GM12878 (cell line): ENCODE measurements around the gene FHL3. TPM values are rescaled to one million over a fixed set of nuclear protein-coding genes. Genes with fewer than 3 reads are reported as not detected.

Experiments
- ATAC-seq: fragments of 200-7000 bp; cut with Tn5 transposase; 3 replicates; pipeline ENCODE4 v1.9.1; 2020; ENCODE audit warnings: mild to moderate bottlenecking, moderate library complexity
- BruUV-seq: library from RNA; stranded (reverse); fragments of 400-500 nt; replicated peaks from 2 replicates; lab custom pipeline; 2021; lab: Mats Ljungman, UMichigan
- CTCF ChIA-PET: fragments of 300-600 bp; sonication (Branson Sonifier 250); formaldehyde crosslinking; extraction: SDS; loops from one replicate; lab custom pipeline; 2021; ENCODE audit warnings: inconsistent platforms; lab: Yijun Ruan, JAX
- POLR2A ChIA-PET: fragments of 350-600 bp; formaldehyde crosslinking; extraction: SDS; loops from one replicate; lab custom pipeline; 2021; ENCODE audit warnings: inconsistent platforms; lab: Charles Lee
- RAD21 ChIA-PET: fragments of 300-600 bp; sonication (Branson Sonifier 250); formaldehyde crosslinking; loops from one replicate; lab custom pipeline; 2023; ENCODE audit warnings: antibody characterized with exemption; ENCODE audit not compliant: unreplicated experiment; lab: Charles Lee
- SMC1A ChIA-PET: fragments of 300-600 bp; sonication (Branson Sonifier 250); formaldehyde crosslinking; loops from one replicate; lab custom pipeline; 2023; ENCODE audit not compliant: unreplicated experiment, uncharacterized antibody; lab: Charles Lee
- DNase-seq: peaks from one replicate; pipeline ENCODE4 v3.0.0-alpha.2; 2011; ENCODE audit warnings: low read depth, low spot score
- FAIRE-seq: peaks from 3 replicates; lab custom pipeline; 2011; peaks lifted over from hg19 to GRCh38; lab: Jason Lieb, UNC
- H2AFZ ChIP-seq: 2 replicates; pipeline ENCODE4 v1.6.0; 2011; ENCODE audit warnings: low read depth, low read length, control low read depth; ENCODE audit not compliant: control insufficient read depth
- H3K27ac ChIP-seq: 2 replicates; pipeline ENCODE4 v1.5.1; 2011; ENCODE audit warnings: control low read depth; ENCODE audit not compliant: control insufficient read depth, insufficient read depth
- H3K27me3 ChIP-seq, 2 experiments: replicated peaks in 1 of 2; 2 replicates each; pipeline versions ENCODE4 v1.6.0 to v1.6.1; 2011; ENCODE audit warnings: low read length in 1 of 2; ENCODE audit not compliant: control insufficient read depth in 2 of 2, insufficient read depth in 2 of 2
- H3K36me3 ChIP-seq, 2 experiments: 2 replicates each; pipeline ENCODE4 v1.5.1; 2011; ENCODE audit warnings: low read length in 1 of 2; ENCODE audit not compliant: control insufficient read depth in 2 of 2, insufficient read depth in 2 of 2
- H3K4me1 ChIP-seq: 2 replicates; pipeline ENCODE4 v1.6.1; 2011; ENCODE audit warnings: mild to moderate bottlenecking, low read length, moderate library complexity, mixed read lengths; ENCODE audit not compliant: control insufficient read depth, insufficient read depth
- H3K4me2 ChIP-seq: 2 replicates; pipeline ENCODE4 v1.6.0; 2011; ENCODE audit warnings: control low read depth; ENCODE audit not compliant: control insufficient read depth, insufficient read depth
- H3K4me3 ChIP-seq: fragments of 200-600 bp; sonication (generic); 2 replicates; pipeline ENCODE4 v1.5.1; 2016
- H3K79me2 ChIP-seq: 2 replicates; pipeline ENCODE4 v1.6.0; 2011; ENCODE audit warnings: low read length; ENCODE audit not compliant: control insufficient read depth, insufficient read depth
- H3K9ac ChIP-seq: 2 replicates; pipeline ENCODE4 v1.8.0; 2011; ENCODE audit warnings: low read length, control low read depth, mixed read lengths; ENCODE audit not compliant: control insufficient read depth, insufficient read depth
- H3K9me3 ChIP-seq: replicated peaks from 3 replicates; pipeline ENCODE4 v1.5.1; 2011; ENCODE audit warnings: mild to moderate bottlenecking, low read length; ENCODE audit not compliant: control insufficient read depth, insufficient read depth
- H4K20me1 ChIP-seq: 2 replicates; pipeline ENCODE4 v1.6.0; 2011; ENCODE audit not compliant: control insufficient read depth, insufficient read depth
- ASH2L ChIP-seq: fragments of 300-600, 200-600 bp; sonication (generic); IDR thresholded peaks from 2 replicates; pipeline ENCODE4 v1.6.1; 2017; ENCODE audit warnings: low read depth, mild to moderate bottlenecking, borderline replicate concordance
- CEBPB ChIP-seq, 2 experiments: fragments of 150-350 bp in 1 of 2; IDR thresholded peaks; 2 replicates each; pipeline ENCODE4 v1.6.1; 2012 to 2014; ENCODE audit warnings: low read depth in 2 of 2, low read length in 2 of 2, borderline replicate concordance in 1 of 2, inconsistent platforms in 1 of 2
- EP300 ChIP-seq, 2 experiments: fragments of 150-350 bp in 1 of 2; IDR thresholded peaks; 2 replicates each; pipeline ENCODE4 v1.6.1; 2011 to 2012; ENCODE audit warnings: low read depth in 2 of 2, low read length in 2 of 2, borderline replicate concordance in 1 of 2, improper control_type of control experiment in 1 of 2, inconsistent platforms in 1 of 2; ENCODE audit not compliant: control insufficient read depth in 1 of 2
- ETV6 ChIP-seq, 2 experiments: fragments of 450-650 bp in 1 of 2; IDR thresholded peaks in 1 of 2; conservative IDR thresholded peaks in 1 of 2; 2 replicates each; pipeline ENCODE4 v1.6.1; 2014; ENCODE audit warnings: antibody characterized with exemption in 1 of 2, borderline replicate concordance in 1 of 2, low read depth in 1 of 2, mild to moderate bottlenecking in 1 of 2, moderate library complexity in 1 of 2
- EZH2 ChIP-seq: IDR thresholded peaks from 2 replicates; pipeline ENCODE4 v1.6.1; 2012; ENCODE audit warnings: low read depth, mild to moderate bottlenecking, control low read depth, inconsistent platforms, low read length, borderline replicate concordance; ENCODE audit not compliant: control insufficient read depth
- GABPA ChIP-seq: IDR thresholded peaks from 2 replicates; pipeline ENCODE4 v1.6.1; 2014; ENCODE audit warnings: antibody characterized with exemption, low read depth, mild to moderate bottlenecking, inconsistent platforms
- MEF2B ChIP-seq: fragments of 450-650 bp; IDR thresholded peaks from 2 replicates; pipeline ENCODE4 v1.6.1; 2018; ENCODE audit warnings: mild to moderate bottlenecking, moderate library complexity; ENCODE audit not compliant: partially characterized antibody, poor library complexity, severe bottlenecking
- NFXL1 ChIP-seq: fragments of 450-650 bp; IDR thresholded peaks from 2 replicates; pipeline ENCODE4 v1.6.1; 2017; ENCODE audit warnings: antibody characterized with exemption, mild to moderate bottlenecking, borderline replicate concordance
- NFYB ChIP-seq: IDR thresholded peaks from 2 replicates; pipeline ENCODE4 v1.6.1; 2011; ENCODE audit warnings: low read depth, mild to moderate bottlenecking, low read length, improper control_type of control experiment, moderate library complexity; ENCODE audit not compliant: insufficient read depth
- NR2C1 ChIP-seq: fragments of 450-650 bp; IDR thresholded peaks from 2 replicates; pipeline ENCODE4 v1.6.1; 2017; ENCODE audit warnings: antibody characterized with exemption, mild to moderate bottlenecking, moderate library complexity
- POU2F2 ChIP-seq: IDR thresholded peaks from 3 replicates; pipeline ENCODE4 v1.6.1; 2011; ENCODE audit warnings: low read depth, mild to moderate bottlenecking, low read length, borderline replicate concordance
- RFX5 ChIP-seq: IDR thresholded peaks from 2 replicates; pipeline ENCODE4 v1.6.1; 2011; ENCODE audit warnings: low read depth, low read length, improper control_type of control experiment
- SMC3 ChIP-seq: IDR thresholded peaks from 2 replicates; pipeline ENCODE4 v1.6.1; 2011; ENCODE audit warnings: low read length, improper control_type of control experiment, borderline replicate concordance
- TCF12 ChIP-seq: IDR thresholded peaks from 2 replicates; pipeline ENCODE4 v1.6.1; 2011; ENCODE audit warnings: low read depth, mild to moderate bottlenecking, low read length
- ZSCAN29 ChIP-seq: fragments of 450-650 bp; IDR thresholded peaks from 2 replicates; pipeline ENCODE4 v1.6.1; 2017; ENCODE audit warnings: mild to moderate bottlenecking, moderate library complexity
- WGBS: methylation state at CpG from one replicate; pipeline ENCODE4 v1.1.6; 2016; ENCODE audit warnings: low lambda C conversion rate; ENCODE audit not compliant: insufficient replicate concordance, insufficient coverage; ENCODE audit errors: missing lambda C conversion rate; 5-methylcytosine and 5-hydroxymethylcytosine counted together
- in situ Hi-C: fragments of 300-500 bp; cut with MboI; formaldehyde crosslinking; loops from 9 replicates; pipeline ENCODE4 v1.14.3; 2018; ENCODE audit warnings: mixed read lengths
- intact Hi-C: fragments of 100-400 bp; cut with micrococcal nuclease; formaldehyde crosslinking; loops from one replicate; pipeline ENCODE4 v1.14.2; 2022; ENCODE audit not compliant: unreplicated experiment
- polyA plus RNA-seq, 11 experiments: library from polyadenylated mRNA; depleted of rRNA in 4 of 11; unstranded in 6 of 11; stranded (reverse) in 5 of 11; fragments of >200 nt; fragmentation: Nextera tagmentation in 4 of 11; fragmentation: Illumina TruSeq in 1 of 11; extraction: Ambion mirVana in 4 of 11; extraction: Trizol in 1 of 11; gene quantifications; 1 replicate in 1 of 11; 2 replicates in 10 of 11; pipeline versions ENCODE4 v1.2.1 to v1.2.3, GENCODE V29; 2011 to 2016; ENCODE audit warnings: inconsistent platforms in 2 of 11, missing spikeins in 2 of 11, low read depth in 1 of 11
- total RNA-seq, 4 experiments: library from RNA; depleted of rRNA in 3 of 4; stranded (reverse); fragments of >200 nt in 3 of 4; fragmentation: Illumina TruSeq in 1 of 4; extraction: Trizol in 1 of 4; gene quantifications; 2 replicates each; pipeline versions ENCODE4 v1.2.1 to v1.2.3, GENCODE V29; 2013 to 2021
- TF ChIP-seq, protein P1 (sequence below): fragments of 450-650 bp; IDR thresholded peaks from 2 replicates; pipeline ENCODE4 v1.6.1; 2014; ENCODE audit warnings: mild to moderate bottlenecking
- TF ChIP-seq, protein P2 (sequence below): IDR thresholded peaks from 2 replicates; pipeline ENCODE4 v1.6.1; 2011; ENCODE audit warnings: borderline replicate concordance, low read depth, mild to moderate bottlenecking, moderate library complexity, low read length; ENCODE audit not compliant: insufficient read depth, poor library complexity, severe bottlenecking
- TF ChIP-seq, protein P3 (sequence below): IDR thresholded peaks from 2 replicates; pipeline ENCODE4 v1.6.1; 2011; ENCODE audit warnings: low read depth, low read length, improper control_type of control experiment, borderline replicate concordance

The FHL3 gene
- total and polyA plus RNA-seq, 10 of the 15 experiments (the other 5 are each of a cell fraction or from before 2014, with no cell fraction given), result 0.26 to 13.9 (median 7.9) TPM

DNA sequence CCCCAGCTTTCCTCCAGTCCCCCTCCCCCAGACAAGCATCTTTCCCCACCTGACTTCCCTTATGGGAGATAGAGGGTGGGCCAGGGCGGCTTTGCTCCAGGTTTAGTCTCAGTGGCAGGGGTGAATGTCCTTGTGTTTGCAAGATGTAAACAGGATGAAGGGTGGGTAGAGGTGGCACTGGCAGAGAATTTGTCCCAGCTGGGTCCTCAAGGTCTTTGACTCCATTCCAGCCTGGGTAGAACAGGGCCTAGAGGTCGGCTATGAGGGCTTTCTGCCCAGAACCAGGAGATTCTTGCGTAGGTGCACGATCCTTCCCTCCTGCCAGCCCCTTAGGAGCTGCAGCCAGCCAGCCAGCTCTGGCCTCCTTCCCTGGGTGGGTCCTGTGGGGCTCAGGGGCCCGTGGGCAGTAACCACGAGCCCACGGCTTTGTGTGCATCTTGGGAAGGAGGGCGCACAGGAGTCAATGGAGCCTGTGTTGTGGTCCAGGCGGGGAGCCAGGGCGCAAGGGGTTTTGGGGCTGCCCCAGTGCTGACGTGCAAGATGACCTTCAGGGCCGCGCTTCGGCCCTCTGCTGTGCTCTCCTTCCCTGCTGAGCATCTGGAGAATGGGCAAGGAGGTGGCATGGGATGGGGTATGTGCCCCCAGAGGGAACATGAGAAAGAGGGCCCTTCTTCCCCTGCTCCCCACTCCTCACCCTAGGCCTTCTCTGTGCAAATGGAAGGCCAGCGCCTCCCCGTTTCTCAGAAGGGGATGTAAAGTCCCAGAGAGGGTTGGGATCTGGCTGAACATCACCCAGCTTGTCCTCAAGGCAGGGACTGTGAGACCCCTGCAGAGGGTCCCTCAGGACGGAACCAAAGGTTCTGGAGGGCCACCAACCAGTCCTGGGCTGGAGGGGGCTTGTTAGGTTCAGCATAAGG is 25.5 kb upstream of the FHL3 start:
- DNase-seq, result no peak
- intact Hi-C loops, result no loop called here
- no peak for FAIRE-seq
- no peaks in the 10 kb centered on the region; a peak in 2 of 4 replicates for H3K36me3 ChIP-seq
- BruUV-seq, result no TSS peak
- ChIA-PET CTCF (interaction anchor here (0.8 to 13.9 kb wide), 11 partner anchors 8 to 472 kb away, joined by 3 to 252 read pairs (median 5); no protein-coding TSS in a partner anchor), POLR2A (interaction anchor here (0.6 to 4.9 kb wide), 11 partner anchors 9 to 556 kb away, joined by 3 to 32 read pairs (median 3); no protein-coding TSS in a partner anchor), RAD21 (interaction anchor here (0.8 to 7.3 kb wide), 13 partner anchors 8 to 822 kb away, joined by 3 to 173 read pairs (median 9); partner anchors contain the start of gene POU3F1), SMC1A (interaction anchor here (0.7 to 7.1 kb wide), 19 partner anchors 10 to 826 kb away, joined by 3 to 68 read pairs (median 5); partner anchors contain the start of gene POU3F1)
- in situ Hi-C loops, result loop anchor here (25.0 kb wide), 1 partner anchor 556 kb away; no protein-coding TSS in a partner anchor
- H3K9me3 ChIP-seq, result no peaks in the 10 kb centered on the region
- H2AFZ ChIP-seq, result peak overlapping the region; percentile 15; the same call in 1 of the 2 replicates
- no peak for ATAC-seq
- WGBS, result 60% methylated on average over 17 of the region's 17 CpGs
- H3K27ac ChIP-seq, result peak overlapping the region; percentile 79
- peak overlapping the region; percentile 64; the same call in 1 of the 2 replicates for H3K9ac ChIP-seq
- H3K27me3 ChIP-seq, result no peaks in the 10 kb centered on the region
- TF ChIP-seq, protein P1, sequence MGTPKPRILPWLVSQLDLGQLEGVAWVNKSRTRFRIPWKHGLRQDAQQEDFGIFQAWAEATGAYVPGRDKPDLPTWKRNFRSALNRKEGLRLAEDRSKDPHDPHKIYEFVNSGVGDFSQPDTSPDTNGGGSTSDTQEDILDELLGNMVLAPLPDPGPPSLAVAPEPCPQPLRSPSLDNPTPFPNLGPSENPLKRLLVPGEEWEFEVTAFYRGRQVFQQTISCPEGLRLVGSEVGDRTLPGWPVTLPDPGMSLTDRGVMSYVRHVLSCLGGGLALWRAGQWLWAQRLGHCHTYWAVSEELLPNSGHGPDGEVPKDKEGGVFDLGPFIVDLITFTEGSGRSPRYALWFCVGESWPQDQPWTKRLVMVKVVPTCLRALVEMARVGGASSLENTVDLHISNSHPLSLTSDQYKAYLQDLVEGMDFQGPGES, result no peak
- TF ChIP-seq EZH2, result no peak
- no peak for TF ChIP-seq GABPA
- TF ChIP-seq TCF12, result no peak
- TF ChIP-seq ETV6 (conservative IDR thresholded peaks at IDR 0.05 in 1 of 2, IDR thresholded peaks at IDR 0.05 in 1 of 2; ENCODE audit: borderline replicate concordance in 1 of 2, low read depth in 1 of 2), result no peak
- TF ChIP-seq RFX5, result no peak
- TF ChIP-seq ZSCAN29, result no peak
- no peak for TF ChIP-seq NFYB
- TF ChIP-seq EP300 (IDR thresholded peaks at IDR 0.05; ENCODE audit: borderline replicate concordance in 1 of 2, control insufficient read depth in 1 of 2, low read depth in 2 of 2, low read length in 2 of 2), result no peak
- no peak for TF ChIP-seq NR2C1
- no peak for TF ChIP-seq ASH2L
- TF ChIP-seq, protein P2, sequence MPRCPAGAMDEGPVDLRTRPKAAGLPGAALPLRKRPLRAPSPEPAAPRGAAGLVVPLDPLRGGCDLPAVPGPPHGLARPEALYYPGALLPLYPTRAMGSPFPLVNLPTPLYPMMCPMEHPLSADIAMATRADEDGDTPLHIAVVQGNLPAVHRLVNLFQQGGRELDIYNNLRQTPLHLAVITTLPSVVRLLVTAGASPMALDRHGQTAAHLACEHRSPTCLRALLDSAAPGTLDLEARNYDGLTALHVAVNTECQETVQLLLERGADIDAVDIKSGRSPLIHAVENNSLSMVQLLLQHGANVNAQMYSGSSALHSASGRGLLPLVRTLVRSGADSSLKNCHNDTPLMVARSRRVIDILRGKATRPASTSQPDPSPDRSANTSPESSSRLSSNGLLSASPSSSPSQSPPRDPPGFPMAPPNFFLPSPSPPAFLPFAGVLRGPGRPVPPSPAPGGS, result no peak
- TF ChIP-seq CEBPB (IDR thresholded peaks at IDR 0.05; ENCODE audit: borderline replicate concordance in 1 of 2, low read depth in 2 of 2, low read length in 2 of 2), result no peak
- TF ChIP-seq, protein P3, sequence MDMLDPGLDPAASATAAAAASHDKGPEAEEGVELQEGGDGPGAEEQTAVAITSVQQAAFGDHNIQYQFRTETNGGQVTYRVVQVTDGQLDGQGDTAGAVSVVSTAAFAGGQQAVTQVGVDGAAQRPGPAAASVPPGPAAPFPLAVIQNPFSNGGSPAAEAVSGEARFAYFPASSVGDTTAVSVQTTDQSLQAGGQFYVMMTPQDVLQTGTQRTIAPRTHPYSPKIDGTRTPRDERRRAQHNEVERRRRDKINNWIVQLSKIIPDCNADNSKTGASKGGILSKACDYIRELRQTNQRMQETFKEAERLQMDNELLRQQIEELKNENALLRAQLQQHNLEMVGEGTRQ, result no peak
- TF ChIP-seq SMC3, result no peak
- no peak for TF ChIP-seq MEF2B
- TF ChIP-seq POU2F2, result no peak
- TF ChIP-seq NFXL1, result no peak
- peaks cover 52% of the 10 kb centered on the region for H3K4me1 ChIP-seq
- 0 out of 2 replicates have a peak overlapping the region, but pooled peaks have one; percentile 19 for H3K4me3 ChIP-seq
- H4K20me1 ChIP-seq, result no peaks in the 10 kb centered on the region
- H3K79me2 ChIP-seq, result no peaks in the 10 kb centered on the region
- peak overlapping the region; percentile 66 for H3K4me2 ChIP-seq
